Activated T-cell treated with anti-CD3 and anti-CD28 coated beads for 48 hours (primary cell): ENCODE results near the gene FHOD1.
A peak's percentile ranks its signal among the peaks of the same experiment; 100 is the strongest.

Source experiments
- DNase-seq: peaks from one replicate; pipeline ENCODE4 v3.0.0-alpha.2; 2020; ENCODE audit warnings: low read depth

The FHOD1 gene

GRCh38 chr16:67190448-67191399 lies 56.6 kb downstream of the FHOD1 start:
- DNase-seq = no peak

DNA sequence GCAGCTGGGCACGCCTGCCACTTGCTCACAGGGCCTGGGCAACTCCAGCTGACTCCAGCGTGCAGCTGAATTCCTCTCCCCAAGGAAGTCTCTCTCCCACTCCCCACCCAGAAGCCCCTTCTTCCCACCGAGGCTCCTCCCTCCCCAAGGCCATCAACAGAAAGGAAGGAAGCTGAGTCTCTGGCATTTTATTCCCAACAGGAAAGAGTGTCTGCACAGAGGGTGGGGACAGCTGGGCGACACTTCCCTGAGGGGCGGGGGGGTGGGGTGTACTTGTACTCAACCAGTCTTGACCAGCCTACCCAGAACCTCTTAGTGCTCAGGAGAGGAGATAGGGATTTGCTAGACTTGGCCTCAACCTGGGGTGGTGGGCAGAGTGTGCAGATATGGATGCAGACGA lies 57.2 kb downstream of the FHOD1 start, which contains the start of gene EXOC3L1:
Gene EXOC3L1, minus strand, starts transcription at position 96 of the 400 bp plus-strand sequence. CDS start 460 bp downstream, outside the sequence.
- no peak for DNase-seq

DNA sequence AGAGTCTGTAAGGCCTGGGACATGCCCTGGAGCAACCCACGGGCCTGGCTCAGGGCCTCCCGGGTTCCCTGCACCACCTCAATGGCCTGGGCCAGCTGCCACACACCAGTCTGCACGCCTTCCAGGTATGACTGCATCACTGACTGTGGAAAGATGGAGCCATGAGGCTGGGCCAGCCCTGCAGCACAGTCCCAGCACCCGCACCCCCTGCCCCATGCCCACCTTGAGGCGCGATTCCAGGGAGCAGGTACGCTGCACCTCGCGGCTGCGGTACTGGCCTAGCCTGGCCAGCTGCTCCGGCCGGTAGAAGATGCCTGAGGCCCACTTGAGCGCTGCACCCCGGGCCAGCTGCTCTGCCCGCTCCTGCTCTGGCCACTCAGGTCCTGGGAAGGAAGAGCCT lies 58.5 kb downstream of the FHOD1 start:
- no peak for DNase-seq

DNA sequence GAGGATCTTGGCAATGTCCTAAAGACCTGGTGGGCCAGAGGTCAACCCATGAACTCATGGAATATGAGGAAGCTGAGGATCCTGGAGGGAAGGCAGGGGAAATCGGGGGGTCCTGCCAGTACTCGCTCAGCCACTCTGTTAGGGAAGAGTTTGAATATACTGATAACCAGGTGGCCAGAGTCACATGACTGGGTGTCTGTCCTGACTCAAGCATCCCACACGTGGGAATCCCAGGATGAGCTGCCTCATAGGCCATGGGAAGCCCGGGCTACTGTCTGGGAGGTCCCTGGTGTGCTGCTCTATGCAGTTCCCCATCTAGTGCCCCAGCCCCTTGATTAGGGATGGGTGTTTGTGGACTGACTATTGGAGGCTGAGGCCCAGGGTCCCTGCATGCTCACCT lies 59.0 kb downstream of the FHOD1 start:
- DNase-seq = no peak

DNA sequence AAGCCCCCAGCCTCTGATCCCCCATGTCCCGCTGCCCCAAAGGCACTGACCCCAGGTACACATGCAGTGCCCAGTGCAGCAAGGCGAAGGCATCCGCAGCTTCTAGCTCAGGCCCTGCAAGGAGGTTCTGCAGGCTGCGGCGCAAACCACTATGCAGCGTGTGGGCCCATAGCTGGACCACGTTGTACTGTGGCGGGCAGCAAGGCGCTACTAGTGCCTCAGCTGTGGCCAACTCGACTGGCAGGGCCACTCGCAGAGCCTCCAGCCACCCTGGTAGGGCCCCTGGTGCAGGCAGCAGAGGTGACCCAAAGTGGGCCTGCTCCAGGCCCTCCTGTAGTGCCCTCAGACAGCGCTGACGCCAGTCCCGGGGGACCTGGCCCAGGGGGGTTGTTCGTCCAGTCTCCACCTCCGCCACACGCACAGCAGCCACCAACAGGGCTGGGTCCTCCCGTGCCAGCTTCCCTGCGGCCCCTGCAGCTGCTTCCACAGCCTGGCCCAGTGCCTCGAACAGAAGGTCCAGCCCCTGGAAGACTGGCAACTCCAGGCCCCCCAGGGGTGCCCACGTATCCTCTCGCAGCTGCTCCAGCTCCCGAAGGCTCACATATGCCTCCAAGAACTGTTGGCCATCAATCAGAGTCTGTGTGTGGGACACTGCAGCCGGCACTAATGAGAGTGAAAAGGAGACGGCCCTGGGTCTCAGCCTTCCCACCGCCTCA lies 59.9 kb downstream of the FHOD1 start:
- DNase-seq = no peak

- no peak for DNase-seq
Measured at GRCh38 chr16:67186550-67186950, 60.7 kb downstream of the FHOD1 start.

DNA sequence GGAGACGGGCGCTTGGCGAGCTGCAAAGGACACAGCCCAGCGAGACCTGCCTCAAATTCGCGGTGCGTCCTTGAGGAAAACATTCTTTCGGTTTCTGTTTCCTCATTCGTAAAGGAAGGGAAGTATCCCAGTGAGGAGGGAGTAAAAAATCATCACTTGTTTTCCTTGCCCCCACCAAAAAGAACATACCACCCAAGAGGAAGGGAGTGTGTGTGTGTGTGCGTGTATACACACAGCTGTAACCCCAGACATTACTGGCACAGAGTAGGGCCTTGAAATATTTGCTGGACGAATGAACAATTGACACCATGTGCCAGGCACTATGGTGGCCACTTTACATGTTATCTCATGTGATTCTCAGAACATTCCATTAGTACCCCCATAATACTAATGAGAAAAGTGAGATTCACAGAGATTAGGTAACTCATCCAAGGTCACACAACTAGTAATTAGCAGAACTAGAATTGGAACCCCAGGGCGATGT lies 61.6 kb downstream of the FHOD1 start:
- DNase-seq = no peak

- peak; percentile 83 for DNase-seq
Measured at GRCh38 chr16:67184995-67185650, 62.2 kb downstream of the FHOD1 start.

- DNase-seq = no peak
Measured at GRCh38 chr16:67184453-67184994, 62.8 kb downstream of the FHOD1 start.

GRCh38 chr16:67183627-67184452 lies 63.4 kb downstream of the FHOD1 start, which contains the start of gene MATCAP1:
Gene MATCAP1, minus strand, starts transcription at chr16:67183963. Its CDS starts 3,353 bp downstream, at chr16:67180610.
- peak; percentile 88 for DNase-seq

- no peak for DNase-seq
Measured at GRCh38 chr16:67183284-67183626, 64.0 kb downstream of the FHOD1 start.

- DNase-seq = no peak
Measured at GRCh38 chr16:67182288-67182687, 65.0 kb downstream of the FHOD1 start.

- no peak for DNase-seq
Measured at GRCh38 chr16:67181346-67181745, 65.9 kb downstream of the FHOD1 start.

DNA sequence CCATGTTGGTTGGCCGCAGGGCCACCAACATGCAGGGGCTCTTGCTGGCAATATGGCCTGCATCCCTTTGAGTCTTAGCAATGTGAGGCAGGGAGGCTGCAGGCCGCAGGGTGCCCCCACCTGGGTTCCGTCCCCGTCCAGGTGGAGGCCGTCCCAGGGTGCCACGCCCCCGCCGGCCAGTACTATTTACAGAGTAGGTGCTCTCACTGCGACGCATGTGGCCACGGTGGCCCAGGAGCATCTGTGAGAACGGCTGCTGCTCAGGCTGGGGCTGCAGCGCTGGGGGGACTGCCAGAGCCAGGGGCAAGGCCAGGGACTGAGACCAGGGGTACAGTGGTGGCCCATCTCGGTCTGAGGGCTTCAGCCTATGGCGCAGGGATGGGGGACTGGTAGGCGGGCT lies 67.1 kb downstream of the FHOD1 start:
- no peak for DNase-seq

GRCh38 chr16:67179421-67180080 lies 67.7 kb downstream of the FHOD1 start:
- DNase-seq = no peak
